CD8-positive, alpha-beta memory T cell (primary cell): ENCODE data around the gene CYB5R2. TPM values are rescaled to one million over a fixed set of nuclear protein-coding genes. Genes with fewer than 3 reads are reported as not detected.

Experiments used
- polyA plus RNA-seq: library from polyadenylated mRNA; unstranded; fragments of 300-500 nt; fragmentation: Illumina TruSeq; gene quantifications from one replicate; pipeline ENCODE4 v1.2.3, GENCODE V29; 2021
- total RNA-seq, 2 experiments: library from RNA; stranded (reverse); gene quantifications; one replicate each; pipeline ENCODE4 v1.2.3, GENCODE V29; 2021

Gene CYB5R2
- total and polyA plus RNA-seq, 3 experiments from 2014 or later = 0.12 to 1.2 (median 0.80) TPM

Other genes starting within 250 kb of the CYB5R2 start
- gene OLFML1, start 188.0 kb downstream of the CYB5R2 start, total RNA-seq = not detected
- not detected for gene OLFML1, start 188.0 kb downstream of the CYB5R2 start, polyA plus RNA-seq
- gene PPFIBP2, start 159.5 kb downstream of the CYB5R2 start, total RNA-seq = 1 to 10 TPM; 3.9 to 4.4 TPM
- gene PPFIBP2, start 159.5 kb downstream of the CYB5R2 start, polyA plus RNA-seq = 6.8 TPM
- gene OVCH2, start 33.0 kb upstream of the CYB5R2 start, total RNA-seq = not detected
- gene OVCH2, start 33.0 kb upstream of the CYB5R2 start, polyA plus RNA-seq = not detected
- gene OR5P2, start 123.4 kb upstream of the CYB5R2 start, total RNA-seq = not detected
- gene OR5P2, start 123.4 kb upstream of the CYB5R2 start, polyA plus RNA-seq = not detected
- not detected for gene OR5P3, start 157.3 kb upstream of the CYB5R2 start, total RNA-seq
- gene OR5P3, start 157.3 kb upstream of the CYB5R2 start, polyA plus RNA-seq = not detected